Measurements from ENCODE around the gene BSDC1. TPM values are rescaled to one million over a fixed set of nuclear protein-coding genes. Genes with fewer than 3 reads are reported as not detected.

BSDC1 gene
- total and polyA plus RNA-seq, 2 of the 13 experiments (the other 11 are each of a cell fraction or from before 2014, with no cell fraction given), result 40.3 to 64.2 TPM

DNA sequence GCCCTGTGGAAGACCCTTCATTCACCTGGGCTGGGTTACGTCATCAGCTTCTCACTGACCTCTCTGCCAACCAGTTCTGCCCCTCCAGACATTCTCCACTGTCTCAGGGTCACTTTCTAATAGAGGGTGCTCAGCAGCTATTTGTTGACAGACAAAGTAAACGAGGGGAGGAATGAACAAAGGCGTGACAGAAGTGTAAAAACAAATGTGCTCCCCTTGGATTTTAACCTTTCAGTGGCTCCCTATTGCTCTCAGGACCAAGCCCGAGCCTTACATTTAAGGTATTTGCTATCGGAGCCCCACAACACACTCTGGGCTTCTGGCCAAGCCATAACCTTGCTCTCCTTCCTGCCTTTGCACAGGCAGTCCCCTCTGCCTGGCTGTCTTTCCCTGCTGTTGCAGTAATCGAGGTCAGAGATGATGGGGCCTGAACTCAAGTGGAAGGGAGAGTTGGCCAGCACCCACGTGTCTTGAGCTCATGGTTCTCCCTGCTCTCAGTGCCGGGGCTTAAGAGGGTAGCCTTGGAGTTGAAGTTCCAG is 48.9 kb downstream of the BSDC1 start (continued):
- TF ChIP-seq GTF3A (CRISPR knock-in tag; conservative IDR thresholded peaks at IDR 0.05), result no peak
- TF ChIP-seq, protein P1, sequence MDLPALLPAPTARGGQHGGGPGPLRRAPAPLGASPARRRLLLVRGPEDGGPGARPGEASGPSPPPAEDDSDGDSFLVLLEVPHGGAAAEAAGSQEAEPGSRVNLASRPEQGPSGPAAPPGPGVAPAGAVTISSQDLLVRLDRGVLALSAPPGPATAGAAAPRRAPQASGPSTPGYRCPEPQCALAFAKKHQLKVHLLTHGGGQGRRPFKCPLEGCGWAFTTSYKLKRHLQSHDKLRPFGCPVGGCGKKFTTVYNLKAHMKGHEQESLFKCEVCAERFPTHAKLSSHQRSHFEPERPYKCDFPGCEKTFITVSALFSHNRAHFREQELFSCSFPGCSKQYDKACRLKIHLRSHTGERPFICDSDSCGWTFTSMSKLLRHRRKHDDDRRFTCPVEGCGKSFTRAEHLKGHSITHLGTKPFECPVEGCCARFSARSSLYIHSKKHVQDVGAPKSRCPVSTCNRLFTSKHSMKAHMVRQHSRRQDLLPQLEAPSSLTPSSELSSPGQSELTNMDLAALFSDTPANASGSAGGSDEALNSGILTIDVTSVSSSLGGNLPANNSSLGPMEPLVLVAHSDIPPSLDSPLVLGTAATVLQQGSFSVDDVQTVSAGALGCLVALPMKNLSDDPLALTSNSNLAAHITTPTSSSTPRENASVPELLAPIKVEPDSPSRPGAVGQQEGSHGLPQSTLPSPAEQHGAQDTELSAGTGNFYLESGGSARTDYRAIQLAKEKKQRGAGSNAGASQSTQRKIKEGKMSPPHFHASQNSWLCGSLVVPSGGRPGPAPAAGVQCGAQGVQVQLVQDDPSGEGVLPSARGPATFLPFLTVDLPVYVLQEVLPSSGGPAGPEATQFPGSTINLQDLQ (CRISPR knock-in tag; IDR thresholded peaks at IDR 0.05), result no peak
- TF ChIP-seq, protein P2, sequence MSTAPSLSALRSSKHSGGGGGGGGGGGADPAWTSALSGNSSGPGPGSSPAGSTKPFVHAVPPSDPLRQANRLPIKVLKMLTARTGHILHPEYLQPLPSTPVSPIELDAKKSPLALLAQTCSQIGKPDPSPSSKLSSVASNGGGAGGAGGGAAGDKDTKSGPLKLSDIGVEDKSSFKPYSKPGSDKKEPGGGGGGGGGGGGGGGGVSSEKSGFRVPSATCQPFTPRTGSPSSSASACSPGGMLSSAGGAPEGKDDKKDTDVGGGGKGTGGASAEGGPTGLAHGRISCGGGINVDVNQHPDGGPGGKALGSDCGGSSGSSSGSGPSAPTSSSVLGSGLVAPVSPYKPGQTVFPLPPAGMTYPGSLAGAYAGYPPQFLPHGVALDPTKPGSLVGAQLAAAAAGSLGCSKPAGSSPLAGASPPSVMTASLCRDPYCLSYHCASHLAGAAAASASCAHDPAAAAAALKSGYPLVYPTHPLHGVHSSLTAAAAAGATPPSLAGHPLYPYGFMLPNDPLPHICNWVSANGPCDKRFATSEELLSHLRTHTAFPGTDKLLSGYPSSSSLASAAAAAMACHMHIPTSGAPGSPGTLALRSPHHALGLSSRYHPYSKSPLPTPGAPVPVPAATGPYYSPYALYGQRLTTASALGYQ (CRISPR knock-in tag; IDR thresholded peaks at IDR 0.05), result no peak
- TF ChIP-seq MLLT10 (CRISPR knock-in tag; IDR thresholded peaks at IDR 0.05), result no peak
- TF ChIP-seq CEBPB (IDR thresholded peaks at IDR 0.05; ENCODE audit: borderline replicate concordance, low read depth, low read length), result no peak
- TF ChIP-seq, protein P3, sequence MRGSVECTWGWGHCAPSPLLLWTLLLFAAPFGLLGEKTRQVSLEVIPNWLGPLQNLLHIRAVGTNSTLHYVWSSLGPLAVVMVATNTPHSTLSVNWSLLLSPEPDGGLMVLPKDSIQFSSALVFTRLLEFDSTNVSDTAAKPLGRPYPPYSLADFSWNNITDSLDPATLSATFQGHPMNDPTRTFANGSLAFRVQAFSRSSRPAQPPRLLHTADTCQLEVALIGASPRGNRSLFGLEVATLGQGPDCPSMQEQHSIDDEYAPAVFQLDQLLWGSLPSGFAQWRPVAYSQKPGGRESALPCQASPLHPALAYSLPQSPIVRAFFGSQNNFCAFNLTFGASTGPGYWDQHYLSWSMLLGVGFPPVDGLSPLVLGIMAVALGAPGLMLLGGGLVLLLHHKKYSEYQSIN (CRISPR knock-in tag; IDR thresholded peaks at IDR 0.05; ENCODE audit: borderline replicate concordance), result no peak
- TF ChIP-seq, protein P4, sequence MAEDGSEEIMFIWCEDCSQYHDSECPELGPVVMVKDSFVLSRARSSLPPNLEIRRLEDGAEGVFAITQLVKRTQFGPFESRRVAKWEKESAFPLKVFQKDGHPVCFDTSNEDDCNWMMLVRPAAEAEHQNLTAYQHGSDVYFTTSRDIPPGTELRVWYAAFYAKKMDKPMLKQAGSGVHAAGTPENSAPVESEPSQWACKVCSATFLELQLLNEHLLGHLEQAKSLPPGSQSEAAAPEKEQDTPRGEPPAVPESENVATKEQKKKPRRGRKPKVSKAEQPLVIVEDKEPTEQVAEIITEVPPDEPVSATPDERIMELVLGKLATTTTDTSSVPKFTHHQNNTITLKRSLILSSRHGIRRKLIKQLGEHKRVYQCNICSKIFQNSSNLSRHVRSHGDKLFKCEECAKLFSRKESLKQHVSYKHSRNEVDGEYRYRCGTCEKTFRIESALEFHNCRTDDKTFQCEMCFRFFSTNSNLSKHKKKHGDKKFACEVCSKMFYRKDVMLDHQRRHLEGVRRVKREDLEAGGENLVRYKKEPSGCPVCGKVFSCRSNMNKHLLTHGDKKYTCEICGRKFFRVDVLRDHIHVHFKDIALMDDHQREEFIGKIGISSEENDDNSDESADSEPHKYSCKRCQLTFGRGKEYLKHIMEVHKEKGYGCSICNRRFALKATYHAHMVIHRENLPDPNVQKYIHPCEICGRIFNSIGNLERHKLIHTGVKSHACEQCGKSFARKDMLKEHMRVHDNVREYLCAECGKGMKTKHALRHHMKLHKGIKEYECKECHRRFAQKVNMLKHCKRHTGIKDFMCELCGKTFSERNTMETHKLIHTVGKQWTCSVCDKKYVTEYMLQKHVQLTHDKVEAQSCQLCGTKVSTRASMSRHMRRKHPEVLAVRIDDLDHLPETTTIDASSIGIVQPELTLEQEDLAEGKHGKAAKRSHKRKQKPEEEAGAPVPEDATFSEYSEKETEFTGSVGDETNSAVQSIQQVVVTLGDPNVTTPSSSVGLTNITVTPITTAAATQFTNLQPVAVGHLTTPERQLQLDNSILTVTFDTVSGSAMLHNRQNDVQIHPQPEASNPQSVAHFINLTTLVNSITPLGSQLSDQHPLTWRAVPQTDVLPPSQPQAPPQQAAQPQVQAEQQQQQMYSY (CRISPR knock-in tag; IDR thresholded peaks at IDR 0.05), result no peak
- peak; percentile 5; the same call in 1 of the 2 replicates for TF ChIP-seq FOXA3 (CRISPR knock-in tag; IDR thresholded peaks at IDR 0.05)
- TF ChIP-seq, protein P5, sequence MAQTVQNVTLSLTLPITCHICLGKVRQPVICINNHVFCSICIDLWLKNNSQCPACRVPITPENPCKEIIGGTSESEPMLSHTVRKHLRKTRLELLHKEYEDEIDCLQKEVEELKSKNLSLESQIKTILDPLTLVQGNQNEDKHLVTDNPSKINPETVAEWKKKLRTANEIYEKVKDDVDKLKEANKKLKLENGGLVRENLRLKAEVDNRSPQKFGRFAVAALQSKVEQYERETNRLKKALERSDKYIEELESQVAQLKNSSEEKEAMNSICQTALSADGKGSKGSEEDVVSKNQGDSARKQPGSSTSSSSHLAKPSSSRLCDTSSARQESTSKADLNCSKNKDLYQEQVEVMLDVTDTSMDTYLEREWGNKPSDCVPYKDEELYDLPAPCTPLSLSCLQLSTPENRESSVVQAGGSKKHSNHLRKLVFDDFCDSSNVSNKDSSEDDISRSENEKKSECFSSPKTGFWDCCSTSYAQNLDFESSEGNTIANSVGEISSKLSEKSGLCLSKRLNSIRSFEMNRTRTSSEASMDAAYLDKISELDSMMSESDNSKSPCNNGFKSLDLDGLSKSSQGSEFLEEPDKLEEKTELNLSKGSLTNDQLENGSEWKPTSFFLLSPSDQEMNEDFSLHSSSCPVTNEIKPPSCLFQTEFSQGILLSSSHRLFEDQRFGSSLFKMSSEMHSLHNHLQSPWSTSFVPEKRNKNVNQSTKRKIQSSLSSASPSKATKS (CRISPR knock-in tag; IDR thresholded peaks at IDR 0.05), result no peak
- TF ChIP-seq CHCHD3 (CRISPR knock-in tag; IDR thresholded peaks at IDR 0.05), result no peak
- TF ChIP-seq JUN (CRISPR knock-in tag; IDR thresholded peaks at IDR 0.05), result no peak
- TF ChIP-seq, protein P6, sequence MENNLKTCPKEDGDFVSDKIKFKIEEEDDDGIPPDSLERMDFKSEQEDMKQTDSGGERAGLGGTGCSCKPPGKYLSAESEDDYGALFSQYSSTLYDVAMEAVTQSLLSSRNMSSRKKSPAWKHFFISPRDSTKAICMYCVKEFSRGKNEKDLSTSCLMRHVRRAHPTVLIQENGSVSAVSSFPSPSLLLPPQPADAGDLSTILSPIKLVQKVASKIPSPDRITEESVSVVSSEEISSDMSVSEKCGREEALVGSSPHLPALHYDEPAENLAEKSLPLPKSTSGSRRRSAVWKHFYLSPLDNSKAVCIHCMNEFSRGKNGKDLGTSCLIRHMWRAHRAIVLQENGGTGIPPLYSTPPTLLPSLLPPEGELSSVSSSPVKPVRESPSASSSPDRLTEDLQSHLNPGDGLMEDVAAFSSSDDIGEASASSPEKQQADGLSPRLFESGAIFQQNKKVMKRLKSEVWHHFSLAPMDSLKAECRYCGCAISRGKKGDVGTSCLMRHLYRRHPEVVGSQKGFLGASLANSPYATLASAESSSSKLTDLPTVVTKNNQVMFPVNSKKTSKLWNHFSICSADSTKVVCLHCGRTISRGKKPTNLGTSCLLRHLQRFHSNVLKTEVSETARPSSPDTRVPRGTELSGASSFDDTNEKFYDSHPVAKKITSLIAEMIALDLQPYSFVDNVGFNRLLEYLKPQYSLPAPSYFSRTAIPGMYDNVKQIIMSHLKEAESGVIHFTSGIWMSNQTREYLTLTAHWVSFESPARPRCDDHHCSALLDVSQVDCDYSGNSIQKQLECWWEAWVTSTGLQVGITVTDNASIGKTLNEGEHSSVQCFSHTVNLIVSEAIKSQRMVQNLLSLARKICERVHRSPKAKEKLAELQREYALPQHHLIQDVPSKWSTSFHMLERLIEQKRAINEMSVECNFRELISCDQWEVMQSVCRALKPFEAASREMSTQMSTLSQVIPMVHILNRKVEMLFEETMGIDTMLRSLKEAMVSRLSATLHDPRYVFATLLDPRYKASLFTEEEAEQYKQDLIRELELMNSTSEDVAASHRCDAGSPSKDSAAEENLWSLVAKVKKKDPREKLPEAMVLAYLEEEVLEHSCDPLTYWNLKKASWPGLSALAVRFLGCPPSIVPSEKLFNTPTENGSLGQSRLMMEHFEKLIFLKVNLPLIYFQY (CRISPR knock-in tag; IDR thresholded peaks at IDR 0.05; ENCODE audit: borderline replicate concordance), result no peak
- TF ChIP-seq ZNF3 (CRISPR knock-in tag; IDR thresholded peaks at IDR 0.05), result peak; percentile 52; the same call in 1 of the 2 replicates

Measured in HepG2 (cell line).